HEK293T (cell line): ENCODE results near the gene CDC40.

ENCODE experiments used
- CTBP1 ChIP-seq: fragments of 450-650 bp; IDR thresholded peaks from 2 replicates; pipeline ENCODE4 v1.6.1; 2016; ENCODE audit warnings: borderline replicate concordance
- L3MBTL2 ChIP-seq: fragments of 450-650 bp; conservative IDR thresholded peaks from 2 replicates; pipeline ENCODE4 v1.6.1; 2016; ENCODE audit warnings: mild to moderate bottlenecking
- SP1 ChIP-seq: fragments of 450-650 bp; IDR thresholded peaks from 2 replicates; pipeline ENCODE4 v1.6.1; 2017
- TARDBP ChIP-seq: fragments of 450-650 bp; IDR thresholded peaks from 2 replicates; pipeline ENCODE4 v1.6.1; 2016
- TF ChIP-seq, protein P1 (sequence below): fragments of 450-650 bp; IDR thresholded peaks from 2 replicates; pipeline ENCODE4 v1.6.1; 2016

GRCh38 chr6:110250838-110251237 is 70.6 kb downstream of the CDC40 start:
- TF ChIP-seq TARDBP = no peak
- no peak for TF ChIP-seq CTBP1
- TF ChIP-seq, protein P1, sequence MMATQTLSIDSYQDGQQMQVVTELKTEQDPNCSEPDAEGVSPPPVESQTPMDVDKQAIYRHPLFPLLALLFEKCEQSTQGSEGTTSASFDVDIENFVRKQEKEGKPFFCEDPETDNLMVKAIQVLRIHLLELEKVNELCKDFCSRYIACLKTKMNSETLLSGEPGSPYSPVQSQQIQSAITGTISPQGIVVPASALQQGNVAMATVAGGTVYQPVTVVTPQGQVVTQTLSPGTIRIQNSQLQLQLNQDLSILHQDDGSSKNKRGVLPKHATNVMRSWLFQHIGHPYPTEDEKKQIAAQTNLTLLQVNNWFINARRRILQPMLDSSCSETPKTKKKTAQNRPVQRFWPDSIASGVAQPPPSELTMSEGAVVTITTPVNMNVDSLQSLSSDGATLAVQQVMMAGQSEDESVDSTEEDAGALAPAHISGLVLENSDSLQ = no peak
- TF ChIP-seq L3MBTL2 = no peak
- no peak for TF ChIP-seq SP1
